ENCODE results near the gene SUMO3.

SUMO3 gene

GRCh38 chr21:44829507-44830092, 11.7 kb upstream of the SUMO3 start:
- no peak overlapping the region for H2BK15ac ChIP-seq (ENCODE audit: low read length)
- H2AFZ ChIP-seq (ENCODE audit: low read length) = no peak overlapping the region
- no peak overlapping the region for H3K4ac ChIP-seq (ENCODE audit: low read length)
- no peak overlapping the region for H4K8ac ChIP-seq (ENCODE audit: low read depth, low read length)
- H3K9me3 ChIP-seq (replicated peaks in 1 of 2; ENCODE audit: control insufficient read depth in 2 of 2, insufficient read depth in 1 of 2, low read depth in 1 of 2, low read length in 2 of 2) = peaks cover 9 to 12% of the 10 kb centered on the region in 2 donors
- no peak overlapping the region for H2BK120ac ChIP-seq (ENCODE audit: low read depth, low read length)
- DNase-seq (ENCODE audit: low spot score) = no peak
- H3K27ac ChIP-seq (replicated peaks; ENCODE audit: low read length) = no peak overlapping the region
- no peak overlapping the region for H3K4me2 ChIP-seq (ENCODE audit: insufficient read depth, low read length, poor library complexity, severe bottlenecking)
- H3K36me3 ChIP-seq (replicated peaks in 1 of 2; ENCODE audit: control insufficient read depth in 2 of 2, insufficient read depth in 2 of 2, low read length in 2 of 2) = no peaks in the 10 kb centered on the region
- H3K4me3 ChIP-seq (ENCODE audit: low read length in 2 of 2) = no peak overlapping the region
- no peak overlapping the region for H3K14ac ChIP-seq (ENCODE audit: low read length)
- H2AK5ac ChIP-seq (ENCODE audit: low read depth, low read length) = no peak overlapping the region
- H3K79me1 ChIP-seq (ENCODE audit: low read depth, low read length) = no peaks in the 10 kb centered on the region
- H4K91ac ChIP-seq (ENCODE audit: low read depth, low read length, poor library complexity) = no peak overlapping the region
- no CpG with 5 or more reads among the region's 2 CpGs for WGBS, 2 donors (ENCODE audit: extremely low coverage in 2 of 2, insufficient read length in 2 of 2, insufficient replicate concordance in 1 of 2)
- H3K18ac ChIP-seq (ENCODE audit: low read length) = no peak overlapping the region
- H3K27me3 ChIP-seq (ENCODE audit: control insufficient read depth in 3 of 3, insufficient read depth in 3 of 3, low read depth in 1 of 3, low read length in 3 of 3) = no peaks in the 10 kb centered on the region
- H3K23ac ChIP-seq (ENCODE audit: low read depth, low read length, poor library complexity) = no peak overlapping the region
- no peak overlapping the region for H2BK5ac ChIP-seq (ENCODE audit: low read length)
- no peak overlapping the region for H3K9ac ChIP-seq (ENCODE audit: low read depth, low read length, poor library complexity)
- H3K4me1 ChIP-seq (ENCODE audit: control insufficient read depth in 2 of 2, insufficient read depth in 1 of 2, low read depth in 1 of 2, low read length in 2 of 2) = no peaks in the 10 kb centered on the region
- H2BK12ac ChIP-seq (ENCODE audit: low read length) = no peak overlapping the region

DNA sequence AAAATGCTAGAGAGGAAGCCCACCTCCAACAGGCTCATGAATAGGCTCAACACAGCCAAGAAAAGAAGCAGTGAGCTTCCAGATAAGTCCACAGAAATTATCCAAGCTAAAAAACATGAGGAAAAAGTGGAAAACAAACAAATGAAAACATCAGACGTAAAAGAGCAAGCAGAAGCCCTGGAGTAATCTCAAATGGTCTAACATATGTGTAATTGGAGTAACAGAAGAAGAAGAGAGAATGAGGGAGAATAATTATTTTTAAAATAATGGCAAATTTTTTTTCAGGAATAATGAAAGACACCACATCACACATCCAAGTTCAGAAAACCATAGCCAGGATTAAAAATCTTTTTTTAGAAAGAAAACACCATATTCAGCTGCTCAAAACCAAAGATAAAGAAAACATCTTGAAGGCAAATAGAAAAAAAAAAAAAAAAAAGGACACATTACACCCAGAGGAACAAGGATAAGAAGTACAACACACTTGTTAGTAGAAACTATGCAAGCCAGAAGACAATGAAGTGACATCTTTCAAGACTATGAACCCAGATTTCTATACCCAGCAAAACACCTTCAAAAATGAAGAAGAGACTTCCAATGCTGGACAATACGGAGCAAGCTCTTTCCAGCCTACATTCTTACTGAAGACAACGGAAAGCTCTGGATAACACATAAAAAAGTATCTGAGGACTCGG, 10.6 kb upstream of the SUMO3 start:
- Histone ChIP-seq H3K27ac (replicated peaks; ENCODE audit: low read length) (no peak overlapping the region), H3K4me3 (ENCODE audit: low read length in 2 of 2) (no peak overlapping the region), H3K18ac (ENCODE audit: low read length) (no peak overlapping the region), H2BK15ac (ENCODE audit: low read length) (no peak overlapping the region), H3K27me3 (ENCODE audit: control insufficient read depth in 3 of 3, insufficient read depth in 3 of 3, low read depth in 1 of 3, low read length in 3 of 3) (no peaks in the 10 kb centered on the region), H2AK5ac (ENCODE audit: low read depth, low read length) (no peak overlapping the region), H3K9ac (ENCODE audit: low read depth, low read length, poor library complexity) (no peak overlapping the region), H4K8ac (ENCODE audit: low read depth, low read length) (no peak overlapping the region), H4K91ac (ENCODE audit: low read depth, low read length, poor library complexity) (no peak overlapping the region), H2BK5ac (ENCODE audit: low read length) (no peak overlapping the region), H3K14ac (ENCODE audit: low read length) (no peak overlapping the region), H2BK12ac (ENCODE audit: low read length) (no peak overlapping the region), H2BK120ac (ENCODE audit: low read depth, low read length) (no peak overlapping the region), H3K9me3 (replicated peaks in 1 of 2; ENCODE audit: control insufficient read depth in 2 of 2, insufficient read depth in 1 of 2, low read depth in 1 of 2, low read length in 2 of 2) (peaks cover 9 to 12% of the 10 kb centered on the region in 2 donors), H3K79me1 (ENCODE audit: low read depth, low read length) (no peaks in the 10 kb centered on the region), H3K4me1 (ENCODE audit: control insufficient read depth in 2 of 2, insufficient read depth in 1 of 2, low read depth in 1 of 2, low read length in 2 of 2) (no peaks in the 10 kb centered on the region), H3K23ac (ENCODE audit: low read depth, low read length, poor library complexity) (no peak overlapping the region), H3K4ac (ENCODE audit: low read length) (no peak overlapping the region), H3K36me3 (replicated peaks in 1 of 2; ENCODE audit: control insufficient read depth in 2 of 2, insufficient read depth in 2 of 2, low read length in 2 of 2) (no peaks in the 10 kb centered on the region), H3K4me2 (ENCODE audit: insufficient read depth, low read length, poor library complexity, severe bottlenecking) (no peak overlapping the region), H2AFZ (ENCODE audit: low read length) (no peak overlapping the region)
- no peak for DNase-seq (ENCODE audit: low spot score)
- no CpG with 5 or more reads among the region's 4 CpGs for WGBS, 2 donors (ENCODE audit: extremely low coverage in 2 of 2, insufficient read length in 2 of 2, insufficient replicate concordance in 1 of 2)

DNA sequence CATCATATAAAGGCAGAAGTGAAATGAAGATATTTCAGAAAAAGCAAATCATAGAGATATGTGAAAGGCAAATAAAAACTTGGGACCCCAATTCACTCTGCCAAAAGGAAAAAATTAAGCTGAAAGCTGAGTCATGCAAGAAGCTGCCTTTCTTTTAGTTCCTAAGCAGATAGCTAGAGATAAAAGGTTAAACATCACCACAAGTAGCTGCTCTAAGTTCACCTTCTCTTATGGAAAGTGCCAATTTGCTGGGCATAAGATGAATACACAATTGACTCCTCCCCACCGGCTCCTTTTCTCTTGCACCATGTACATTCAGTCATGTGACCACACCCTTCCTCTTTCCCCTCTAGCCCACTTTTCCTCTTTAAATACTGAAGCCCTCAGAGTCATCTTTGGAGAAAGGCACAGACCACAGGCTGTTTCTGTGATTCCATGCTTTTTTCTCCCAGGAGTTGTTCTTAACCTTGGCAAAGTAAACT, 5.4 kb upstream of the SUMO3 start:
- no peak for DNase-seq (ENCODE audit: low spot score)
- H3K9me3 ChIP-seq (replicated peaks in 1 of 2; ENCODE audit: control insufficient read depth in 2 of 2, insufficient read depth in 1 of 2, low read depth in 1 of 2, low read length in 2 of 2) = peaks cover 27 to 36% of the 10 kb centered on the region in 2 donors
- H4K91ac ChIP-seq (ENCODE audit: low read depth, low read length, poor library complexity) = no peak overlapping the region
- H3K14ac ChIP-seq (ENCODE audit: low read length) = no peak overlapping the region
- H2AK5ac ChIP-seq (ENCODE audit: low read depth, low read length) = no peak overlapping the region
- H2BK120ac ChIP-seq (ENCODE audit: low read depth, low read length) = no peak overlapping the region
- H3K4me2 ChIP-seq (ENCODE audit: insufficient read depth, low read length, poor library complexity, severe bottlenecking) = no peak overlapping the region
- H3K27me3 ChIP-seq (ENCODE audit: control insufficient read depth in 3 of 3, insufficient read depth in 3 of 3, low read depth in 1 of 3, low read length in 3 of 3) = peaks cover 0 to 3% (median 0%) of the 10 kb centered on the region in 3 experiments
- no peaks in the 10 kb centered on the region for H3K36me3 ChIP-seq (replicated peaks in 1 of 2; ENCODE audit: control insufficient read depth in 2 of 2, insufficient read depth in 2 of 2, low read length in 2 of 2)
- no peak overlapping the region for H4K8ac ChIP-seq (ENCODE audit: low read depth, low read length)
- H3K27ac ChIP-seq (replicated peaks; ENCODE audit: low read length) = no peak overlapping the region
- H2BK12ac ChIP-seq (ENCODE audit: low read length) = no peak overlapping the region
- no peak overlapping the region for H3K9ac ChIP-seq (ENCODE audit: low read depth, low read length, poor library complexity)
- no peak overlapping the region for H3K23ac ChIP-seq (ENCODE audit: low read depth, low read length, poor library complexity)
- H3K4me1 ChIP-seq (ENCODE audit: control insufficient read depth in 2 of 2, insufficient read depth in 1 of 2, low read depth in 1 of 2, low read length in 2 of 2) = peaks cover 0 to 2% of the 10 kb centered on the region in 2 donors
- no peak overlapping the region for H3K18ac ChIP-seq (ENCODE audit: low read length)
- no peaks in the 10 kb centered on the region for H3K79me1 ChIP-seq (ENCODE audit: low read depth, low read length)
- H2BK5ac ChIP-seq (ENCODE audit: low read length) = no peak overlapping the region
- no peak overlapping the region for H2BK15ac ChIP-seq (ENCODE audit: low read length)
- no CpG with 5 or more reads among the region's 1 CpG for WGBS, 2 donors (ENCODE audit: extremely low coverage in 2 of 2, insufficient read length in 2 of 2, insufficient replicate concordance in 1 of 2)
- no peak overlapping the region for H2AFZ ChIP-seq (ENCODE audit: low read length)
- no peak overlapping the region for H3K4ac ChIP-seq (ENCODE audit: low read length)
- H3K4me3 ChIP-seq (ENCODE audit: low read length in 2 of 2) = no peak overlapping the region

GRCh38 chr21:44822484-44823178, 4.8 kb upstream of the SUMO3 start:
- Histone ChIP-seq H4K8ac (ENCODE audit: low read depth, low read length) (no peak overlapping the region), H3K4ac (ENCODE audit: low read length) (no peak overlapping the region), H2BK15ac (ENCODE audit: low read length) (no peak overlapping the region), H4K91ac (ENCODE audit: low read depth, low read length, poor library complexity) (no peak overlapping the region), H2AK5ac (ENCODE audit: low read depth, low read length) (no peak overlapping the region), H3K18ac (ENCODE audit: low read length) (no peak overlapping the region), H3K36me3 (replicated peaks in 1 of 2; ENCODE audit: control insufficient read depth in 2 of 2, insufficient read depth in 2 of 2, low read length in 2 of 2) (no peaks in the 10 kb centered on the region), H3K79me1 (ENCODE audit: low read depth, low read length) (no peaks in the 10 kb centered on the region), H3K9ac (ENCODE audit: low read depth, low read length, poor library complexity) (no peak overlapping the region), H3K9me3 (replicated peaks in 1 of 2; ENCODE audit: control insufficient read depth in 2 of 2, insufficient read depth in 1 of 2, low read depth in 1 of 2, low read length in 2 of 2) (peaks cover 23 to 30% of the 10 kb centered on the region in 2 donors), H3K14ac (ENCODE audit: low read length) (no peak overlapping the region), H2BK5ac (ENCODE audit: low read length) (no peak overlapping the region), H2AFZ (ENCODE audit: low read length) (no peak overlapping the region), H3K27me3 (ENCODE audit: control insufficient read depth in 3 of 3, insufficient read depth in 3 of 3, low read depth in 1 of 3, low read length in 3 of 3) (peaks cover 0 to 3% (median 0%) of the 10 kb centered on the region in 3 experiments), H2BK12ac (ENCODE audit: low read length) (no peak overlapping the region), H3K4me3 (ENCODE audit: low read length in 2 of 2) (no peak overlapping the region), H2BK120ac (ENCODE audit: low read depth, low read length) (no peak overlapping the region), H3K4me1 (ENCODE audit: control insufficient read depth in 2 of 2, insufficient read depth in 1 of 2, low read depth in 1 of 2, low read length in 2 of 2) (peaks cover 0 to 2% of the 10 kb centered on the region in 2 donors), H3K23ac (ENCODE audit: low read depth, low read length, poor library complexity) (no peak overlapping the region), H3K4me2 (ENCODE audit: insufficient read depth, low read length, poor library complexity, severe bottlenecking) (no peak overlapping the region), H3K27ac (replicated peaks; ENCODE audit: low read length) (no peak overlapping the region)
- no peak for DNase-seq (ENCODE audit: low spot score)
- no CpG with 5 or more reads among the region's 5 CpGs for WGBS, 2 donors (ENCODE audit: extremely low coverage in 2 of 2, insufficient read length in 2 of 2, insufficient replicate concordance in 1 of 2)
